BE2C (cell line): ENCODE results near the gene ARHGAP8.
"Not testable (repeated sequence)": the region's sequence is repeated elsewhere in the genome, so short reads cannot be mapped to it uniquely, and the experiment has no call there.

ENCODE experiments used
- DNase-seq: peaks from one replicate; pipeline ENCODE4 v3.0.0-alpha.2; 2020
- H3K27me3 ChIP-seq: fragments of 250-450 bp; sonication (Bioruptor Pico); 2 replicates; pipeline ENCODE4 v1.5.1; 2020; ENCODE audit warnings: mild to moderate bottlenecking
- H3K36me3 ChIP-seq: fragments of 250-450 bp; sonication (Bioruptor Pico); 2 replicates; pipeline ENCODE4 v1.5.1; 2020; ENCODE audit warnings: mild to moderate bottlenecking
- H3K4me1 ChIP-seq: fragments of 250-450 bp; sonication (Bioruptor Pico); 2 replicates; pipeline ENCODE4 v1.5.1; 2020
- H3K4me3 ChIP-seq: 2 replicates; pipeline ENCODE4 v1.5.1; 2011; ENCODE audit warnings: low read depth, low read length
- H3K9me3 ChIP-seq: fragments of 250-450 bp; sonication (Bioruptor Pico); 2 replicates; pipeline ENCODE4 v1.5.1; 2020
- CTCF ChIP-seq: IDR thresholded peaks from 2 replicates; pipeline ENCODE4 v1.5.1; 2012; ENCODE audit warnings: mild to moderate bottlenecking, low read depth, low read length

The ARHGAP8 gene

GRCh38 chr22:44739024-44739423 is 13.4 kb upstream of the ARHGAP8 start:
- no peak for DNase-seq
- Histone ChIP-seq H3K9me3 (no peaks in the 10 kb centered on the region), H3K36me3 (no peaks in the 10 kb centered on the region), H3K4me1 (no peaks in the 10 kb centered on the region), H3K27me3 (no peaks in the 10 kb centered on the region), H3K4me3 (no peak overlapping the region)
- TF ChIP-seq CTCF: no peak

GRCh38 chr22:44739666-44740065 is 12.7 kb upstream of the ARHGAP8 start:
- H3K36me3 ChIP-seq, DNase-seq, H3K27me3 ChIP-seq, H3K4me1 ChIP-seq, H3K4me3 ChIP-seq, H3K9me3 ChIP-seq: not testable (repeated sequence)

- Histone ChIP-seq H3K4me1 (no peaks in the 10 kb centered on the region), H3K36me3 (no peaks in the 10 kb centered on the region), H3K9me3 (no peaks in the 10 kb centered on the region), H3K27me3 (no peaks in the 10 kb centered on the region), H3K4me3 (no peak overlapping the region)
- DNase-seq: no peak
- TF ChIP-seq CTCF: no peak
These were observed 12.1 kb upstream of the ARHGAP8 start for GRCh38 chr22:44740307-44740706.

DNA sequence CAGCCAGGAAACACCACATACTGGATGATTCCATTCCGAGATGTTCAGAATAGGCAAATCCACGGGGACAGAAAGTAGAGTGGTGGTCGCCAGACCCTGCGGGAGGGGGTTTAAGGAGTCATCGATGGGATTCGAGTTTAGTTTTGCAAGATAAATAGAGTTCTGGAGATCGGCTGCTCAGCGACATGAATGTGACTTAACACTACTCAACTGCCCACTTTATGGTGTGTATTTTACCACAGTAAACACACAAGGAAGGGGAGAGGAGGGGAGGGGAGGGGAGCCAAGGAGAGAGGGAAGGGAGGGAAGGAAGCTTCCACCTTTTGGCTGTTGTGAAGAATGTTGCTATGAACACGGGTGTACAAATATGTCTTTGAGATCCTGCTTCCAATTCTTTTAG is 10.4 kb upstream of the ARHGAP8 start:
- no peak for DNase-seq
- no peak overlapping the region for H3K4me3 ChIP-seq

DNA sequence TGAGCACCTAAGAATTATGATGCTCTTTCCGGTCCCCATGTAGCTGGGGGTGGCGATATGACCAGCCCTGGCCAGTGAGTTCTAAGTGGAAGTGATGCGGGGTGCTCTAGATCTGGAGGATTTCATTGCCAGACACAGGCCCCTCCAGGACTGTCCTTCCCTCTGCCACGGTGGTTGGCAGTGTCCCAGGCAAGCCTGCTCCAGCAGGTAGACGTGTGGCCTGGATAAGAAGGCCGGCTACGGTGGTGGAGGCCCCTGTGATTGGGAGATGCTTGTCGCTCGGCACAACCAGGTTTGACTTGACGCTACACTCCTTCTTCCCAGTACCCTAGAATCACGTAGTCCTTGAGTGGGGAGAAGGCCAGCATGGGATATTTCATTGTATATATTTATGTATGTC is 9.1 kb upstream of the ARHGAP8 start:
- no peak for TF ChIP-seq CTCF
- no peaks in the 10 kb centered on the region for H3K9me3 ChIP-seq
- no peak overlapping the region for H3K4me3 ChIP-seq
- H3K36me3 ChIP-seq: no peaks in the 10 kb centered on the region
- no peaks in the 10 kb centered on the region for H3K27me3 ChIP-seq
- no peak for DNase-seq
- H3K4me1 ChIP-seq: no peaks in the 10 kb centered on the region

More for the DNA sequence above, 10.4 kb upstream of the ARHGAP8 start:
- Histone ChIP-seq H3K9me3 (no peaks in the 10 kb centered on the region), H3K4me1 (no peaks in the 10 kb centered on the region), H3K36me3 (no peaks in the 10 kb centered on the region), H3K27me3 (no peaks in the 10 kb centered on the region)
- no peak for TF ChIP-seq CTCF

GRCh38 chr22:44743804-44744211 is 8.6 kb upstream of the ARHGAP8 start:
- DNase-seq: no peak

More at GRCh38 chr22:44743804-44744211, 8.6 kb upstream of the ARHGAP8 start:
- no peak for TF ChIP-seq CTCF
- Histone ChIP-seq H3K4me1 (no peaks in the 10 kb centered on the region), H3K9me3 (no peaks in the 10 kb centered on the region), H3K4me3 (no peak overlapping the region), H3K36me3 (no peaks in the 10 kb centered on the region), H3K27me3 (no peaks in the 10 kb centered on the region)
